ENCODE results near the gene SLC26A2.

DNA sequence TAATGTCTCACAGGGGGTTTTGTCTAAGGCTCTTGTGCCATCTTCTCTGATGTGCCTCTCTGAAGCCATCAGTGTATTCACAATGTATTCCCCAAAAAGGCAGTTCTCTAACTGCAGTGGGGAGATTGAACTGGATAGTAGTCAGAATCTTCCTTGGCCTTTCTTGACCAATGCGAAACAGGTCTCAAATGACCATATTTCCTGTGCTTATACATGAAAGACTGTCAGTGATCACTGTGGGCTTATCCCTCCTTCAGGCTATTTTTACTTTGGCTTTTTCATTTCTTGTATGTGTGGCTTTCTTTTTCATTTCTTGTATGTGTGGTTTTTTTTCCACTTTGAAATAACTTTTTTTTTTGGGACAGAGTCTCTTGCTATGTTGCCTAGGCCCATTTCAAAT, 59.7 kb downstream of the SLC26A2 start:
- TF ChIP-seq, protein P1, sequence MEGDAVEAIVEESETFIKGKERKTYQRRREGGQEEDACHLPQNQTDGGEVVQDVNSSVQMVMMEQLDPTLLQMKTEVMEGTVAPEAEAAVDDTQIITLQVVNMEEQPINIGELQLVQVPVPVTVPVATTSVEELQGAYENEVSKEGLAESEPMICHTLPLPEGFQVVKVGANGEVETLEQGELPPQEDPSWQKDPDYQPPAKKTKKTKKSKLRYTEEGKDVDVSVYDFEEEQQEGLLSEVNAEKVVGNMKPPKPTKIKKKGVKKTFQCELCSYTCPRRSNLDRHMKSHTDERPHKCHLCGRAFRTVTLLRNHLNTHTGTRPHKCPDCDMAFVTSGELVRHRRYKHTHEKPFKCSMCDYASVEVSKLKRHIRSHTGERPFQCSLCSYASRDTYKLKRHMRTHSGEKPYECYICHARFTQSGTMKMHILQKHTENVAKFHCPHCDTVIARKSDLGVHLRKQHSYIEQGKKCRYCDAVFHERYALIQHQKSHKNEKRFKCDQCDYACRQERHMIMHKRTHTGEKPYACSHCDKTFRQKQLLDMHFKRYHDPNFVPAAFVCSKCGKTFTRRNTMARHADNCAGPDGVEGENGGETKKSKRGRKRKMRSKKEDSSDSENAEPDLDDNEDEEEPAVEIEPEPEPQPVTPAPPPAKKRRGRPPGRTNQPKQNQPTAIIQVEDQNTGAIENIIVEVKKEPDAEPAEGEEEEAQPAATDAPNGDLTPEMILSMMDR (IDR thresholded peaks at IDR 0.05) = no peak
- no peak for TF ChIP-seq POLR2A (IDR thresholded peaks at IDR 0.05)

Data from thyroid gland (tissue), 4 donors.